Middle frontal gyrus (tissue), 1 donor: ENCODE data around the gene CCR4.
"Not testable (repeated sequence)": the region's sequence is repeated elsewhere in the genome, so short reads cannot be mapped to it uniquely, and the experiment has no call there.

Experiments used
- DNase-seq: peaks from one replicate; pipeline ENCODE4 v3.0.0-alpha.2; 2015; ENCODE audit warnings: low spot score; ENCODE audit errors: extremely low spot score

Gene CCR4

DNA sequence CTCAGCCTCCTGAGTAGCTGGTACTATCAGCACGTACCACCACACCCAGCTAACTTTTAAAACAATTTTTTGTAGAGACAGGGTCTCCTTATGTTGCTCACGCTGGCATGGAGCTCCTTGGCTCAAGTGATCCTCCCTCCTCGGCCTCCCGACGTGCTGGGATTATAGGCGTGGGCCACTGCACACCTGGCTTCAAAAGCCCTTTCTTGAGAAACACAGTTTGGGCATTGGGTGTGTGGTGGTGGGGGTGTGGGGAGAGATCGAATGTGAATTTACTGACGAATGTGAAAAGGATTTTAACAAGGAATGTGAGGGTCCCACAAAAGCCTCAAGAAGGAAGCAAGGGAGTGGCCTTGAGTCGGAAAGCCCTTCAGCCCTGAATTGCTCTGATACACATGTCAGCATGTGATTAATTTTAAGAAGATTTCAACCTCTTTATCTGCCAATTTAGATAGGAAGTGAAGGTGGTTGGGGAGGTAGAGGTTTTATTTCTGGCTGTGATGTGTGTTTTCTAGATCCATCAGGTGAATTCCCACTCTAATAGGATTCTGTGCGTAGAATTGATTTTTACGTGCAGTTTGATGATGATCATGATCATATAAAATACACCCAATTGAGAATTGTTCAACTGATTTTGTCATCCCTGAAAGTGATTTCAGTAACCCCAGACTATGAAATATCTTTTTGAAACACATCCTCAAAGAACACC, 1.1 kb downstream of the CCR4 start:
- DNase-seq: no peak

DNA sequence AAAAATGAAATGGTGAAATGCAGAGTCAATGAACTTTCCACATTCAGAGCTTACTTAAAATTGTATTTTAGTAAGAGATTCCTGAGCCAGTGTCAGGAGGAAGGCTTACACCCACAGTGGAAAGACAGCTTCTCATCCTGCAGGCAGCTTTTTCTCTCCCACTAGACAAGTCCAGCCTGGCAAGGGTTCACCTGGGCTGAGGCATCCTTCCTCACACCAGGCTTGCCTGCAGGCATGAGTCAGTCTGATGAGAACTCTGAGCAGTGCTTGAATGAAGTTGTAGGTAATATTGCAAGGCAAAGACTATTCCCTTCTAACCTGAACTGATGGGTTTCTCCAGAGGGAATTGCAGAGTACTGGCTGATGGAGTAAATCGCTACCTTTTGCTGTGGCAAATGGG, 3.1 kb downstream of the CCR4 start:
- DNase-seq: no peak

GRCh38 chr3:32956750-32957570, 5.5 kb downstream of the CCR4 start:
- no peak for DNase-seq

- no peak for DNase-seq
Observed at GRCh38 chr3:32958509-32958908, 7.1 kb downstream of the CCR4 start.

GRCh38 chr3:32959371-32959770, 7.9 kb downstream of the CCR4 start:
- no peak for DNase-seq

GRCh38 chr3:32960404-32961170, 9.1 kb downstream of the CCR4 start:
- no peak for DNase-seq

- no peak for DNase-seq
Observed at GRCh38 chr3:32961189-32961715, 9.8 kb downstream of the CCR4 start.

DNA sequence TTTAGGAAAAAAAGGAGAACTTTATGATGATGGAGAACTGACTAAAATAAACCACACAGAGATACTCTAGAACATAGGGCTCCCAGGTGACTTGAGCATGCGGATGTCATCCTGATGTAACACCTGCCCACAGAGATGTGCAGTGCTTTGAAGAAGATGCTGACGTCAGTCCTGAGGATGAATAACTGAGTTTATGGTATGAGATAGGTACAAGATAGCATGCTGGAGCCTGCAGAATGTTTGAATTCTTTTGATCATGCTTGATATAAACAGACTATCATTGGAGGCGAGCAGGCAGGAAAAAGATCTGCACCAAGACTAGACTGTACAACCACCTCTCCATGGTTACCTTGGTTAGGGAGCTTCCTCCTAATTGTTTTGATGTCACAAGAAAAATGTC, 12.4 kb downstream of the CCR4 start:
- no peak for DNase-seq

DNA sequence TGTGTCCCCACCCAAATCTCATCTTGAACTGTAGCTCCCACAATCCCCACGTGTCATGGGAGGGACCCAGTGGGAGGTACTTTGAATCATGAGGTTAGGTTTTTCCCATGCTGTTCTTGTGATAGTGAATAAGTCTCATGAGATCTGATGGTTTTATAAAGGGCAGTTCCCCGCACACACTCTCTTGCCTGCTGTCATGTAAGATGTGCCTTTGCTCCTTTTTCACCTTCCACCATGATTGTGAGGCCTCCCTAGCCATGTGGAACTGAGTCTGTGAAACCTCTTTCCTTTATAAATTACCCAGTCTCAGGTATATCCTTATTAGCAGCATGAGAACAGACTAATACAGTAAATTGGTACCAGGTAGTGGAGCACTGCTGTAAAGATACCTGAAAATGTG, 13.3 kb downstream of the CCR4 start:
- DNase-seq: not testable (repeated sequence)

- not testable (repeated sequence) for DNase-seq
Observed at GRCh38 chr3:32965617-32966213, 14.3 kb downstream of the CCR4 start.

GRCh38 chr3:32966627-32967026, 15.2 kb downstream of the CCR4 start:
- DNase-seq: not testable (repeated sequence)

DNA sequence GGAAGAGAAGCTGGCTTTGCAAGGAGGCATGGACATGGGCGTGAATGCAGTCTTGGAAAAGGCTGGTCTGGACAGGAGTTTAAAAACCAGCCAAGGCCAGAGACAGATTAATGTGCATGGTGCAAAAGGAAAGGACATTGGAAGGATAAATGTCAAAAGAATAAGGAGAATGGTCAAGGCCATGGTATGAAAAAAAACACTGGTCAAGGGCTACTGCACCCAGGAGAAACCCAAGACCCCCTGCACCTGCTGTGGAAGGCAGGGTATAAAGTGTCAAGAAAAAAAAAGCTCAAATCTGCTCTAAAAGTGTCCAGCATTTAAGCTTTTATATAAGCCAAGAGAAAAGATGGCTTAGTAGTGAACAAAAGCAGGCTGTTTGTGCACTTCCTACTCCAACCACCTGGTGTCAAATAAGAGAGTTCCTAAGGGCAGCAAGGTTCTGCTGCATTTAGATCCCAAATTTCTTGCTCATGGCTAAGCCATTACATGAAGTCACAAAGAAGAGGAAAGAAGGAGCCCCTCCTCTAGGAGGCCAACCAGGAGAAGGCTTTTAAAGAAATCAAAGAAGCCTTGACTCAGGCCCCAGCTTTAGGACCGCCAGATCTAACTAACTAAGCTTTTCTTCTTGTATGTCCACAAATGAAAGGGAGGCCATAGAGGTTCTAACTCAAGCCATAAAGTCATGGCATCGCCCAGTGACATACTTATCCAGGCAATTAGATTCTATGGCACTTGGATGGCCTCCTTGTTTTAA, 16.9 kb downstream of the CCR4 start:
- DNase-seq: no peak

DNA sequence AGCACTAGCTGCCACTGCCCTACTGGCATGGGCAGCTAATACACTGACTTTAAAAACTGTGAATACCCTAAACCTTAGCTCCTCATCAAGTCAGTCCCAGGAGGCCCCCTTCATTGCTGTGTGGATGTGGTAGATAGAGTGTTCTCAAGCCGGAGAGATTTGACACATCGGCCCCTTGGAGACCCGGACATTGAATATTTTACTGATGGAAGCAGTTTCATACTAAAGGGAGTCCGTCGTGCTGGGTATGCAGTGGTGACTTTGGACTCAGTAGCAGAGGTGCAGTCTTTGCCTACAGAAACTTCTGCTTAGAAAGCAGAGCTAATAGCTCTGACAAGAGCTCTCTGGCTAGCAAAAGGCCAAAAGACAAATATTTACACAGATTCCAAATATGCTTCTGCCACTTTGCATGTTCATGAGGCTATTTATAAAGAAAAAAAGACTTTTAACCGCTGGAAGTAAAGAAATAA, 17.5 kb downstream of the CCR4 start:
- DNase-seq: no peak

DNA sequence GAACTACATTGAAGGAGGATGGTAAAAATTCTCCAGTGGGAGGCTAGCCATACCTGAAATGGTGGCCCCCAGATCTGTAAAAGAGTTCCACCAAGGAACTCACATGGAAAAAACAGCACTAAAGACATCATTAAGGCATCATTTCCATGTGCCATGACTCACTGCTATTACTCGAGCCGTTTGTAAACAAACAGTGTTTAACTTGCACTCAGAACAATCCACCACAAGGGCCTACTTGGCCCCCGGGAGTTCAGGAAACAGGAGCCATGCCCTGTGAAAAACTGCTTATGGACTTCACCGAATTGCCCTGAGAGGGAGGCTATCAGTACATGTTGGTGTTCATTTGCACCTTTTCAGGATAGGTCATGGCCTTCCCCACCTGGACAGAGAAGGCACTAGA, 18.2 kb downstream of the CCR4 start:
- DNase-seq: no peak

DNA sequence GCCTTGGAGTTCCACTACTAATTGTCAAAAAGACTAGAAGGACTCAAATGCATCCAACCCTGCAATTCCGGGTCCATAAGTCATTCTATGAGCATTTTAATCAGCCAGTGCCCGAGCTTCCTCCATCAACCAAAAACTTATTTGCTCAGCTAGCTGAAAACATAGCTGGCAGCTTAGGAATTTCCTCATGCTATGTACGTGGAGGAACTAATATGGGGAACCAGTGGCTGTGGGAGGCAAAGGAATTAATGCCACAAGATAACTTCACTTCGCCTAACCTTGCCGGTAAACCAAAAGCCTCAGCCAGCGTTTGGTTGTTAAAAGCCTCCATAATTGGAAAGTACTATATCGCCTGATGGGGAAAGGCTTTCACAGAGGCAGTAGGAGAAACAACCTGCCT, 19.8 kb downstream of the CCR4 start:
- DNase-seq: not testable (repeated sequence)

DNA sequence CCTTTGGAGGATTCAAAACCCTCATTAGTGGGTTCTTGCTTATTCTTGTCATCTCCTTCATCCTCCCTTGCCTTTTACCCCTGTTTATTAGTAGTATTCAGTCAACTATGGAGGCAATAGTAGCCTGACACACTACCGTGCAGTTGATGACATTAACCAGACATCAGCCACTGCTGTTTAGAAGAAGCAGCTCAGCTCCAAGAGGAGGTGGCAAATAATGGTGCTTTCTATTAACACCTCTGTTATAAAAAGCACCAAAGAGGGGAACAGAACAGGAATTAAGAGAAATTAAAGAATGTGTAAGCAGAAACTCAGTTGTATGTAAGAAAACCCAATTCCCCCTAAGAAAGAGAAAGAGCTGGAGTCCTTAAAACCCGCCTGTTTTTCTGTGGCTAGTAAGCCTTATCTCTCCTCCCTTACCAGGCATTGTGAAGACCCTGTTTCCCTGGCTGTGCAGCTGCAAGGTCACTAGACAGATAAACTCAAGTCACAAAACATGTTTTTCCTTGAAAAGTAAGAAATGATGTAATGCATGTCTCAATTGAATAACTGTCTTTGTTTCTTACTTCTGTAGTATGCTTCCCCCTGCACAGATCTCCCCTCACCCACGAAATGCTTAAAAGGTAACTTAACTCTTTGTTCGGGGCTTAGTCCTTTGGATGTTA, 21.2 kb downstream of the CCR4 start:
- DNase-seq: no peak

DNA sequence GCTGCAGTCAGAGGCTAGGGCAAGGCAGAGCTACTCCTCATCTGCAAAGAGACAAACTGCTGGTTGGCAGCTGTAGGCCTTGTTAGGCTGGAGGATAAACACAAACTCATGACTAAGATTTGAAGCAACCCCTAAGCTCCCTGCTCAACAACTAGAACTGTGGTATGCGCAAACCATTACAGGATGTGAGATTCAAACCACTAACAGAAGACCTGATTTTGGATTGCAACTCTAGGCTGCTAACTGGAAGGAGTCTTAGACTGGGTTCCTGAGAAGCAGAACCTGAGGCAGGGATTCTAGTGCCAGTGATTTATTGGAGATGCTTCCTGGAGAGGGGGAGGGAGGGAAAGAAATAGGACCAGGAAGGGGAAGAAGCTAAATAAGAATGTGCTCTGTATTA, 22.5 kb downstream of the CCR4 start:
- DNase-seq: no peak

DNA sequence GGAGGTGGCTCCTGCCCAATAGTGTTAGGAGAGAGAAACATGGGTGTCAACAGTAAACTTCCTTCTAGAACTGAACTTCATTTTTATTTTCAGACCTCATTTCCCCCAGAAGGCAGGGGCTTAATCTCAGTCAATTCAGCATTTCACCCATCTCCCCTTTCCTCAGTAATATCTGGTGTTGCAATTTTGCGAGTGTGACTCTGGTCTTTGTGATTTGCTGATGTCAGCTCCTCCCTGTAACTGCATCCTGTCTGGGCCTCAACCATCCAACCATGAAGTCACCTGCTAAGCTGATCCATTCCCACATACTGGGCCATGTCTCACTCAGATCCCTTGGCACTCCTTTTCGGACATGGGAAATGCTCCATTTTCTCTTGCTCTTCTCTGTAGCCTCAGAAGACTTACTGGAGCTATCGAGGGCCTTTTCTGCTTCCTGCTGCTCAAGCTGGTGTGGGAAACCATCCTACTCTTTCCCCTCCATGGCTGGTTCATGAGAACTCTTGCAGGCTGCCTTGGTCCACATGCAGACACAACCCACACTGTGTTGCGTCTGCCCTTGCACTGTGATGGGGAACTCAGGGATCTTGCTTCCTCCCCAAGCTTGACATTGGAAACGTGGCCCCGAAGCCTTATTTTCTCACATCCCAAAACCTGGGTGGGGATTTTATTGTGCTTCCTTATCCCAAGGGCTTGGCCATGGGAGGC, 24.6 kb downstream of the CCR4 start:
- DNase-seq: no peak

DNA sequence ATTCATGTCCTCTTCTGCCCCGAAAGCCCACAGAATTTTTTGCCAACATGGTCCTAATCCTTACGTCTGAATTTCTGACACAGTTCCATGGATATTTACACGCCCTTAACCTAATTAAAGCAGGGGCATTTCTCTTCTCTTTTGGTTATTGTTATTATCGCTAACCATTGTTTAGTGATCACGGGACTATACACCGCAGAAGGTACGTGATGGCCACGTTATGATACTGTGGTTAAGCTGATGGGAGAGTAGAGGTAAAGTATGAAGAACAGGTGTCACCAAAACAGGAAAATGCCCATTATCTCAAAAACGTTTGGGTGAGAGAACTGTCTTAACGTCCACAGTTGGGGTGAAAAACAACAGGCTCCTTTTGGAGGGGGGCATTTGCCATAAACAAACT, 26.4 kb downstream of the CCR4 start:
- no peak for DNase-seq
